ENCODE data around the gene CACNA1D. TPM values are rescaled to one million over a fixed set of nuclear protein-coding genes. Genes with fewer than 3 reads are reported as not detected.

CACNA1D gene
- total RNA-seq, 1 donor from 2014 or later, result 0.95 TPM

DNA sequence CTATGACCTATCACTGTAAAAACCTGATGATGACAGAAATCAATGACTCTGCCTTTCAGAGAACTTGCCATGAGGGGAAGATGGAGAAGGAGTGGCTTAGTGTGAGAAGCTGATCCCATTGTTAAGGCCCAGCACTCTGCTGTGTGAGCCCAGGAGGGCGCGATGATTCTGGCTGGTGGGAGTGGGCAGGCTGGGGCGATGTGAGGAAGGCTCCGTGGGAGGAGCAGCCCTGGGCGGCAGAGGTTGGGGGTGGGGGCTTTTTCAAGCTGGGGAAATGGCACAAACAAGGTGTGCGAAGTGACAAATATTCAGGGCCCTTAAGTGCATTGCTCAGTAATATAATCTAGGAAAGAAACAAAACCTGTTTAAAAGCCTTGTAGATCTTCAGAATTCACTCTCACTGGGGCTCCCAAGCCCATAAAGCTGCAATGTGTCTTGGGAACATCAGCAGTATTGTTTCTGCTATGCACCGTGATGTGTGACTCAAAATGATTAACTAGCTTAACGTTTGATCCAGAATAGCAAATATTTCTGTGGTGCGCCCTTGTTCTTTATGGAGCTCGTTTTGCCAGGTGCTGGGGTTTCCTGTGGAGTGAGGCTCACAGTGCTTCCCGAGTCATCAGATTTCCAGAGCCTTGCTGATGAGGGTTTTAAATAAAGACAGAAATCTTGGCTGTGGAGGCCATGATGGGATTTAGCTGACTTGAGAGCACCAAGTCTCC lies 210.8 kb downstream of the CACNA1D start:
- no peaks in the 10 kb centered on the region for H3K36me3 Mint-ChIP-seq (ENCODE audit: low read depth)
- TF ChIP-seq, protein P1, sequence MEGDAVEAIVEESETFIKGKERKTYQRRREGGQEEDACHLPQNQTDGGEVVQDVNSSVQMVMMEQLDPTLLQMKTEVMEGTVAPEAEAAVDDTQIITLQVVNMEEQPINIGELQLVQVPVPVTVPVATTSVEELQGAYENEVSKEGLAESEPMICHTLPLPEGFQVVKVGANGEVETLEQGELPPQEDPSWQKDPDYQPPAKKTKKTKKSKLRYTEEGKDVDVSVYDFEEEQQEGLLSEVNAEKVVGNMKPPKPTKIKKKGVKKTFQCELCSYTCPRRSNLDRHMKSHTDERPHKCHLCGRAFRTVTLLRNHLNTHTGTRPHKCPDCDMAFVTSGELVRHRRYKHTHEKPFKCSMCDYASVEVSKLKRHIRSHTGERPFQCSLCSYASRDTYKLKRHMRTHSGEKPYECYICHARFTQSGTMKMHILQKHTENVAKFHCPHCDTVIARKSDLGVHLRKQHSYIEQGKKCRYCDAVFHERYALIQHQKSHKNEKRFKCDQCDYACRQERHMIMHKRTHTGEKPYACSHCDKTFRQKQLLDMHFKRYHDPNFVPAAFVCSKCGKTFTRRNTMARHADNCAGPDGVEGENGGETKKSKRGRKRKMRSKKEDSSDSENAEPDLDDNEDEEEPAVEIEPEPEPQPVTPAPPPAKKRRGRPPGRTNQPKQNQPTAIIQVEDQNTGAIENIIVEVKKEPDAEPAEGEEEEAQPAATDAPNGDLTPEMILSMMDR (IDR thresholded peaks at IDR 0.05), result no peak
- no peak overlapping the region for H3K27ac Mint-ChIP-seq (ENCODE audit: unreplicated experiment)
- H3K9me3 Mint-ChIP-seq (ENCODE audit: low read depth), result no peaks in the 10 kb centered on the region
- H3K27me3 Mint-ChIP-seq (ENCODE audit: low read depth), result peaks cover 6% of the 10 kb centered on the region
- no peaks in the 10 kb centered on the region for H3K4me1 Mint-ChIP-seq (ENCODE audit: low read depth)
- no peak for DNase-seq (ENCODE audit: low spot score)
- H3K4me3 Mint-ChIP-seq (ENCODE audit: unreplicated experiment), result no peak overlapping the region

DNA sequence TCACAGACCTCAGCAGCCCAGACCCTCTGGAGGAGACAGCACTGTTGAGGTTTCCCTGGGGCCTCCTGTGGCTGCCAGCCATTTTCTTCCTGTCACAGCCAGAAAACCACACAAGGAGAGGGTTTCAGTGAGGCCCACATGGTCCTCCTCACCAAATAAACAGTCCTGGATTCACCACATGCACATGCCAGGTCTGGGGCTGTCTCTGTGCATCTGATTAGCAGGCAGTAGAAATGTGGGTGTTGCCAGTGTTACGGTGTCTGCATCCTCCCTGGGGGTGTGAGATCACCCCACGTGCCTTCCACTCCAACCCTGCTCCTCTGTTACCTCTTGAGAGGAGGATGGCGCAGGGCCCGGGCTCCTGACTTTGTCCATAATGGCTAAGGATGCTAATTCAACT lies 211.4 kb downstream of the CACNA1D start:
- H3K4me3 Mint-ChIP-seq (ENCODE audit: unreplicated experiment), result no peak overlapping the region
- no peaks in the 10 kb centered on the region for H3K4me1 Mint-ChIP-seq (ENCODE audit: low read depth)
- H3K9me3 Mint-ChIP-seq (ENCODE audit: low read depth), result no peaks in the 10 kb centered on the region
- H3K36me3 Mint-ChIP-seq (ENCODE audit: low read depth), result no peaks in the 10 kb centered on the region
- TF ChIP-seq, protein P1 (IDR thresholded peaks at IDR 0.05), result no peak
- no peak overlapping the region for H3K27ac Mint-ChIP-seq (ENCODE audit: unreplicated experiment)
- no peak for DNase-seq (ENCODE audit: low spot score)
- H3K27me3 Mint-ChIP-seq (ENCODE audit: low read depth), result peaks cover 5% of the 10 kb centered on the region

DNA sequence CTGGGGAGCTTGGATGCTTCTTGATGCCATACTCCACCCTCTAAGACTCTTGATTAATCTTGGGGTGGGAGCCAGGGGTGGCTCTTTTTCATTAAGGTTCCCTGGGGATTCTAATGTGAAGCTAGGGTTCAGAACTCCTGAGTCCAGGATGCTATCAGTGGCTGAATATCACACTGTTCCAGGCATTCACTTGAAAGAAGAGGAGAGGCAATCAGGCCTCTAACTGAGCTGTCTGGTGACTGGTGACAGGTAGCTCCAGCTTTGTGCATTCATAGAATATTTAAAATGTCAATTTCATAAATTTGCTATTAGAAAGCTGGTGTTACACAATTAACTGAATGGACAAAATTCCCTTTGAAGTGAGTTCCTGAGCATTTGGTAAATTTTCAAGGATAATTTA lies 212.8 kb downstream of the CACNA1D start:
- no peaks in the 10 kb centered on the region for H3K9me3 Mint-ChIP-seq (ENCODE audit: low read depth)
- no peak overlapping the region for H3K4me3 Mint-ChIP-seq (ENCODE audit: unreplicated experiment)
- DNase-seq (ENCODE audit: low spot score), result no peak
- TF ChIP-seq, protein P1 (IDR thresholded peaks at IDR 0.05), result no peak
- peaks cover 5% of the 10 kb centered on the region for H3K27me3 Mint-ChIP-seq (ENCODE audit: low read depth)
- no peaks in the 10 kb centered on the region for H3K36me3 Mint-ChIP-seq (ENCODE audit: low read depth)
- no peak overlapping the region for H3K27ac Mint-ChIP-seq (ENCODE audit: unreplicated experiment)
- no peaks in the 10 kb centered on the region for H3K4me1 Mint-ChIP-seq (ENCODE audit: low read depth)

DNA sequence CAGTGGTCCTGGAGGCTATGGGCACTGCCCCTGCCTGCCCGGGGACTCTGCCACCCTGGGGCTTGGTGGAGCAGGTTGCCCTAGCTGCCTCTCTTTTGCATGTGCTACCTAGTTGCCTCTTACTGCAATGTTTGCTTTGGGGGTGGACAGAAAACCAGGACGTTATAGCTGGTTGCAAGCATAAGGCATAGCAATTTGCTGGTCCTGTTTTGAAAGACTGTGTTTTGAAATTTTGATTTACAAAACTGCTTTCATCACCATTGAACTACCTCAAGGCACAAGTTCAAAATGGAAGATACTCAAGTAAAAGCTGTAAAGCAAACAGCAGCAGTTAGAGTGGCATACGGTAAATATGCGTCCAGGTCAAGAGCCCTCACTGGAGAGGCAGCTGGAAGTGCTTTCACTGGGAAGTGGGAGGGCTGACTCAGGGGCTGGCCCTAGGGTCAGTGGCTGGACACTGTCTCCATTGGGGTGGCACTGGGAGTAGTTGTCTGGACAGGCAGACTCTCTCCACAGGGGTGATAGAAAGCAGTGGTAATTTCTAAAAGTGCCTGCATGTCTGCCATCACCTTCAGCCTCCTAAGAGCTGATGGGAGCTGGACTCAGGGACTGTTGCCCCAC lies 213.7 kb downstream of the CACNA1D start:
- DNase-seq (ENCODE audit: low spot score), result no peak
- H3K4me1 Mint-ChIP-seq (ENCODE audit: low read depth), result no peaks in the 10 kb centered on the region
- no peaks in the 10 kb centered on the region for H3K36me3 Mint-ChIP-seq (ENCODE audit: low read depth)
- no peak overlapping the region for H3K4me3 Mint-ChIP-seq (ENCODE audit: unreplicated experiment)
- H3K9me3 Mint-ChIP-seq (ENCODE audit: low read depth), result no peaks in the 10 kb centered on the region
- peaks cover 5% of the 10 kb centered on the region for H3K27me3 Mint-ChIP-seq (ENCODE audit: low read depth)
- no peak overlapping the region for H3K27ac Mint-ChIP-seq (ENCODE audit: unreplicated experiment)
- TF ChIP-seq, protein P1 (IDR thresholded peaks at IDR 0.05), result no peak

DNA sequence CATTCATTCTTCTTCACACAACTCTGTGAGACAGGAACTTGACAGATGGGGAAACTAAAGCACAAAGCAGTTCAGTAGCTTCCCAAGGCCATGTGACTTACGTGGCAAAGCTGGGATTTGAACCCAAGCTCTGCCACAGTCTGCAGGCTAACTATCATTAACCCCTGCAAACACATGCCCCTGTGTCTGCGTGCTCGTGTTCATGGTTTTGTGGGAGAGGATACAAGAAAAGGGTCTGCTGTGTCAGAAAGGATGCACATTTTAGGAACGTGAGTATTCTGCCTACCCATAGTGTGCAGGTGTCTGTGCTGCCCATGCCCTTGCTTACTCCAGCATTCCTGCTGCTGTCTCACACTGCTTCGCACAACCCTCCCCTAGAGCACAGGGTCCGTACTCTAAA lies 214.8 kb downstream of the CACNA1D start:
- no peak overlapping the region for H3K27ac Mint-ChIP-seq (ENCODE audit: unreplicated experiment)
- no peak overlapping the region for H3K4me3 Mint-ChIP-seq (ENCODE audit: unreplicated experiment)
- no peaks in the 10 kb centered on the region for H3K36me3 Mint-ChIP-seq (ENCODE audit: low read depth)
- H3K27me3 Mint-ChIP-seq (ENCODE audit: low read depth), result peaks cover 5% of the 10 kb centered on the region
- no peaks in the 10 kb centered on the region for H3K9me3 Mint-ChIP-seq (ENCODE audit: low read depth)
- H3K4me1 Mint-ChIP-seq (ENCODE audit: low read depth), result no peaks in the 10 kb centered on the region
- DNase-seq (ENCODE audit: low spot score), result no peak
- TF ChIP-seq, protein P1 (IDR thresholded peaks at IDR 0.05), result no peak
